HG02588 (cell line): ENCODE results near the gene PPM1L.

ENCODE experiments used
- ATAC-seq: cut with Tn5 transposase; IDR thresholded peaks from one replicate; pipeline ENCODE4 v1.9.1; 2021; ENCODE audit warnings: mild to moderate bottlenecking, moderate library complexity; ENCODE audit not compliant: unreplicated experiment

Gene PPM1L

GRCh38 chr3:160758929-160759577 lies 3.0 kb downstream of the PPM1L start:
- ATAC-seq, result no peak

GRCh38 chr3:160763073-160763472 lies 7.0 kb downstream of the PPM1L start:
- ATAC-seq, result no peak

- ATAC-seq, result no peak
Measured at GRCh38 chr3:160765211-160765610, 9.2 kb downstream of the PPM1L start.

GRCh38 chr3:160768031-160768430 lies 12.0 kb downstream of the PPM1L start:
- no peak for ATAC-seq

GRCh38 chr3:160768918-160769317 lies 12.9 kb downstream of the PPM1L start:
- no peak for ATAC-seq

GRCh38 chr3:160771811-160772459 lies 15.9 kb downstream of the PPM1L start:
- no peak for ATAC-seq

- no peak for ATAC-seq
Measured at GRCh38 chr3:160773722-160774121, 17.7 kb downstream of the PPM1L start.

GRCh38 chr3:160774172-160774571 lies 18.1 kb downstream of the PPM1L start:
- ATAC-seq, result no peak

GRCh38 chr3:160778480-160778879 lies 22.4 kb downstream of the PPM1L start:
- ATAC-seq, result no peak

GRCh38 chr3:160779040-160779439 lies 23.0 kb downstream of the PPM1L start:
- ATAC-seq, result no peak

- no peak for ATAC-seq
Measured at GRCh38 chr3:160780245-160780644, 24.2 kb downstream of the PPM1L start.

GRCh38 chr3:160781402-160781801 lies 25.4 kb downstream of the PPM1L start:
- no peak for ATAC-seq

GRCh38 chr3:160781863-160782262 lies 25.8 kb downstream of the PPM1L start:
- ATAC-seq, result no peak

- no peak for ATAC-seq
Measured at GRCh38 chr3:160784853-160785252, 28.8 kb downstream of the PPM1L start.

- no peak for ATAC-seq
Measured at GRCh38 chr3:160790726-160791125, 34.7 kb downstream of the PPM1L start.

- ATAC-seq, result no peak
Measured at GRCh38 chr3:160792540-160792939, 36.5 kb downstream of the PPM1L start.

GRCh38 chr3:160793722-160794252 lies 37.8 kb downstream of the PPM1L start:
- ATAC-seq, result no peak

- no peak for ATAC-seq
Measured at GRCh38 chr3:160796089-160796812, 40.2 kb downstream of the PPM1L start.

- ATAC-seq, result no peak
Measured at GRCh38 chr3:160796813-160797164, 40.8 kb downstream of the PPM1L start.

- no peak for ATAC-seq
Measured at GRCh38 chr3:160797356-160797755, 41.3 kb downstream of the PPM1L start.

GRCh38 chr3:160801386-160802118 lies 45.5 kb downstream of the PPM1L start:
- peak; percentile 92 for ATAC-seq
